Skeletal muscle tissue (tissue), 4 donors: ENCODE data around the gene XRCC6. TPM values are rescaled to one million over a fixed set of nuclear protein-coding genes. Genes with fewer than 3 reads are reported as not detected.

ENCODE experiments used
- H3K27ac ChIP-seq: one replicate; pipeline ENCODE4 v1.7.0; 2013; ENCODE audit warnings: mild to moderate bottlenecking, low read depth, low read length, inconsistent platforms
- H3K27me3 ChIP-seq, 3 donors: one replicate each; pipeline ENCODE4 v1.7.0; 2013; ENCODE audit warnings: low read length in 3 of 3; ENCODE audit not compliant: control insufficient read depth in 3 of 3, insufficient read depth in 3 of 3
- H3K36me3 ChIP-seq, 3 donors: one replicate each; pipeline ENCODE4 v1.7.0; 2013; ENCODE audit warnings: low read length in 3 of 3; ENCODE audit not compliant: control insufficient read depth in 3 of 3, insufficient read depth in 3 of 3
- H3K4me1 ChIP-seq, 3 donors: one replicate each; pipeline ENCODE4 v1.7.0; 2013; ENCODE audit warnings: low read length in 3 of 3, mild to moderate bottlenecking in 3 of 3; ENCODE audit not compliant: control insufficient read depth in 3 of 3, insufficient read depth in 3 of 3
- H3K4me3 ChIP-seq, 3 donors: one replicate each; pipeline ENCODE4 v1.7.0; 2013; ENCODE audit warnings: low read length in 3 of 3
- H3K9ac ChIP-seq, 3 donors: one replicate each; pipeline ENCODE4 v1.7.0; 2013; ENCODE audit warnings: low read length in 3 of 3, mild to moderate bottlenecking in 3 of 3, moderate library complexity in 2 of 3, low read depth in 1 of 3
- H3K9me3 ChIP-seq, 3 donors: one replicate each; pipeline ENCODE4 v1.7.0; 2013; ENCODE audit warnings: low read length in 3 of 3; ENCODE audit not compliant: control insufficient read depth in 3 of 3
- total RNA-seq: library from RNA; depleted of rRNA; stranded (reverse); fragments of >200 nt; gene quantifications from one replicate; pipeline ENCODE4 v1.2.3, GENCODE V29; 2014
- donor health status: Osteomylitis.

XRCC6 gene
- total RNA-seq, 1 donor from 2014 or later: 287 TPM

DNA sequence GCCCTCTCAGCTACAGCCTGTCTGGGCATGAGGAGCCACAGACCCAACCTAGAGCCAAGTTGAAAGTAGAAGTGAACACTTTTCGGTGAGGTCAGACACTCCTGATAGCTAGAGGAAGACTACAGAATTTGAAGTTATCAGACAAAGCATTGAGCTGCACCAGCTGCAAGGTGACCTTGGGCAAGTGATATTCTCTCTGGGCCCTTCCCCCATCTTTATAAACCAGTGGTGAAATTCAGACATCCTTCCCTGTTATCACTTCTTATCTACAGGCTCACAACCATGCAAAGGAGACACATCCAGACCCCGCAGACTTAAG is 23.5 kb upstream of the XRCC6 start:
- Histone ChIP-seq H3K27me3 (no peaks in the 10 kb centered on the region), H3K27ac (no peak overlapping the region), H3K4me3 (no peak overlapping the region), H3K9me3 (no peaks in the 10 kb centered on the region), H3K4me1 (no peaks in the 10 kb centered on the region), H3K9ac (no peak overlapping the region), H3K36me3 (peaks cover 9 to 19% (median 16%) of the 10 kb centered on the region in 3 donors)

- H3K36me3 ChIP-seq: peaks cover 14 to 24% (median 20%) of the 10 kb centered on the region in 3 donors
- H3K9me3 ChIP-seq: no peaks in the 10 kb centered on the region
- H3K27me3 ChIP-seq: no peaks in the 10 kb centered on the region
- no peak overlapping the region for H3K4me3 ChIP-seq
- H3K27ac ChIP-seq: no peak overlapping the region
- H3K9ac ChIP-seq: no peak overlapping the region
- no peaks in the 10 kb centered on the region for H3K4me1 ChIP-seq
Measured at GRCh38 chr22:41598081-41598480, 23.0 kb upstream of the XRCC6 start.

DNA sequence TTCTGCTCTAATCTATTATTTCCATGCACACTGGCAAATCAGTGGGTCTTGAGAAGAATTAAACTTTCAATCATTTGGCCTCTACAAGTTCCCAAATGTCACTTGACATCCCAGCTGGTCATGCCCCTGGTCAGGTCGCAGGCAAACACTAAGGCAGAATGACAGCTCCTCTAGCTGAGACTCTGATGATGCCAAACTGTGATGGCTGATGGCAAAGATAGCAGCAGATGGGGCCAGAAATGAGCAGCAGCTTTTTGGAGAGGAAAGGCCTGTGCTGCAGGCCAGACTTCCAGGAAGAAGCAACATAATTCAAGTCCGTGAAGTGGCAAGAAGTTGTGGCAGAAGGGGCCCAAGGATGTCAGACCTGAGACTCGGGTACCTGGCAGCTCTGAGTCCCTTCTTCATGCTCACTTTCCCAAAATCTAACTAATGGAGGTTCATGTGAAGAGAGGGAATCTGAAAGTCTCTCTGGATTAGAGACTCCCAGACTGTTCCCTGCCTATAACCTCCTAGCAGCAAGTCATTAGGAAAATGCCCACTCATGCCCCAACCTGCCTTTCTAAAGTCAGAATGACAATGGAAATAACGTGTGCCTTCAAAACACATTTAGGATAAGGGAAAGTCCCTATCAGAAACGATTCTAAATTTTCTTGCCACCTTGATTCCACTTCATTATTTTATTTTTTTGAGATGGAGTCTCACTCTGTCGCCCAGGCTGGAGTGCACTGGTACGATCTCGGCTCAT is 22.0 kb upstream of the XRCC6 start:
- Histone ChIP-seq H3K9ac (no peak overlapping the region), H3K9me3 (no peaks in the 10 kb centered on the region), H3K36me3 (peaks cover 17 to 28% (median 26%) of the 10 kb centered on the region in 3 donors), H3K27ac (no peak overlapping the region), H3K27me3 (no peaks in the 10 kb centered on the region), H3K4me3 (no peak overlapping the region), H3K4me1 (no peaks in the 10 kb centered on the region)

DNA sequence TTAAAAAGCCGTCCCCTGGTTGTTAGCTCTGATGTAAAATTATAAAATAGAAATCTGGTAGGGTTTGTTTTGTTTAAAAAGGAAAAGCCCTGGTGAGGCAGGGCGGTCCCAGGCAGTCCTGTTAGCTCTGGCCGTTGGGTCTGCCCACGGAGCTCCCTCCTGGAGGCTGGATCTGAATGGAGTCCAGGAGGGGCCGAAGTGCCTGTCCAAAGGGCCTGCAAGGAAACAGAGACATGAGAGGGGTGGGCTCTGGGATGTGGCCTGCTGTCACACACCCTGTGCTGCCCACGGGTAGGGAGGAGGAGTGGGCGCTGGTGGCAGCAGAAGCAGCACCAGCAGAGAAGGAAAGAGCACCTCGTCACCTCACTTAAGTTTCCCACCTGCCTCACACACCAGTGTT is 20.1 kb upstream of the XRCC6 start:
- no peaks in the 10 kb centered on the region for H3K4me1 ChIP-seq
- peaks cover 24 to 40% (median 39%) of the 10 kb centered on the region in 3 donors for H3K36me3 ChIP-seq
- H3K9me3 ChIP-seq: no peaks in the 10 kb centered on the region
- H3K4me3 ChIP-seq: no peak overlapping the region
- H3K27ac ChIP-seq: no peak overlapping the region
- no peaks in the 10 kb centered on the region for H3K27me3 ChIP-seq
- H3K9ac ChIP-seq: no peak overlapping the region

- Histone ChIP-seq H3K36me3 (peaks cover 27 to 50% (median 49%) of the 10 kb centered on the region in 3 donors), H3K4me1 (no peaks in the 10 kb centered on the region), H3K4me3 (no peak overlapping the region), H3K9ac (no peak overlapping the region), H3K27ac (no peak overlapping the region), H3K9me3 (no peaks in the 10 kb centered on the region), H3K27me3 (no peaks in the 10 kb centered on the region)
Measured at GRCh38 chr22:41603873-41604332, 17.2 kb upstream of the XRCC6 start.

DNA sequence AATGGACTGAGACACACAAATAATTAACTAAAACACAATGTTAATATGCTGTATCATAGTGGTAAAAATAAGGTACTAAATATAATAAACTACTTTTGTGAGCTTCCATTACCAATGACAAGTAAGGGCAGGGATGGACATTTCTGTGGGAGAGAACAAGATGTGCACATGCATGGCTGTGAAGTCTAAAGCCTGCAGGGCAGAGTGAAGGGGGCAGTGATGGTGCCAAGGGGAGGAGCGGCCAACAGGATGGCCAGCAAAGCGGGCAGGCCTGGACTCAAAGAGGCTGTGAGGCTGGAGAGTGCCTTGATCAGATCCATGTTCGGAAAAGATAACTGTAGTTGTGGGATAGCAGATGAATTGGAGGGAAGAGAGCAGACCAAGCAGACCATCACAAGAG is 12.7 kb upstream of the XRCC6 start:
- Histone ChIP-seq H3K27ac (no peak overlapping the region), H3K9ac (peak overlapping the region in 1 of 3 donors; percentile 12), H3K36me3 (peaks cover 10 to 29% (median 23%) of the 10 kb centered on the region in 3 donors), H3K4me3 (no peak overlapping the region), H3K9me3 (no peaks in the 10 kb centered on the region), H3K27me3 (no peaks in the 10 kb centered on the region), H3K4me1 (no peaks in the 10 kb centered on the region)

GRCh38 chr22:41612603-41613306 is 8.3 kb upstream of the XRCC6 start:
- Histone ChIP-seq H3K27me3 (no peaks in the 10 kb centered on the region), H3K9ac (no peak overlapping the region), H3K4me3 (no peak overlapping the region), H3K9me3 (no peaks in the 10 kb centered on the region), H3K27ac (no peak overlapping the region), H3K4me1 (no peaks in the 10 kb centered on the region), H3K36me3 (peaks cover 0 to 2% (median 1%) of the 10 kb centered on the region in 3 donors)

DNA sequence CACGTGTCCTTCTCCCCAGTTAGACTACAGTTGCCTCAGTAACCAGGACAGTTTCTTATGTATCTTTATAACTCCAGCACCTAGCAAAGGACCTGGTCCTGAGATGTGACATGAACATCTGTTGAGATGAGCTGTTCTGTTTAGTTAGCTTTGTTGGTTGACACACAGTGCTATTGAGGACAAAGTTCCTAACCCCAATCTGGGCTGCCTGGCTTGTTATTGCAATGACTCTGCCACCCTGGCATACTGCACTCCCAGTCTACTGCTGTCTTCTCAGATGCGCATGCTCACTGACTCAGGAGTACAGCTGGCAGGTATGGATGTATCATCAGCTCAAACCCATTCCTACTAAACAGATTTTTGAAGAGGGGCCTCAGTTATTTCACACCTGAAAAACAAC is 7.6 kb upstream of the XRCC6 start:
- Histone ChIP-seq H3K27me3 (no peaks in the 10 kb centered on the region), H3K4me1 (no peaks in the 10 kb centered on the region), H3K4me3 (no peak overlapping the region), H3K27ac (no peak overlapping the region), H3K36me3 (peaks cover 0 to 1% (median under 1%) of the 10 kb centered on the region in 3 donors), H3K9ac (no peak overlapping the region), H3K9me3 (no peaks in the 10 kb centered on the region)

- peak overlapping the region; percentile 91 to 95 (median 92) for H3K9ac ChIP-seq
- H3K4me3 ChIP-seq: peak overlapping the region; percentile 88 to 99 (median 92)
- peaks cover 5 to 17% (median 7%) of the 10 kb centered on the region in 3 donors for H3K36me3 ChIP-seq
- H3K4me1 ChIP-seq: peaks cover 18 to 29% (median 19%) of the 10 kb centered on the region in 3 donors
- no peaks in the 10 kb centered on the region for H3K27me3 ChIP-seq
- H3K27ac ChIP-seq: peak overlapping the region; percentile 99
- H3K9me3 ChIP-seq: no peaks in the 10 kb centered on the region
Measured at GRCh38 chr22:41619979-41620588, 1.0 kb upstream of the XRCC6 start.
